GM21515 (cell line): ENCODE results near the gene KRTAP19-6.
"Not testable (repeated sequence)": the region's sequence is repeated elsewhere in the genome, so short reads cannot be mapped to it uniquely, and the experiment has no call there.

Experiments
- ATAC-seq: cut with Tn5 transposase; IDR thresholded peaks from one replicate; pipeline ENCODE4 v1.9.1; 2021; ENCODE audit not compliant: unreplicated experiment

The KRTAP19-6 gene

GRCh38 chr21:30541764-30542163 is at the start of gene KRTAP19-6:
Gene KRTAP19-6 (minus strand): TSS chr21:30541864. CDS start chr21:30541833, 31 bp downstream.
- no peak for ATAC-seq

GRCh38 chr21:30590297-30590696 is 48.6 kb upstream of the KRTAP19-6 start, which contains the start of gene KRTAP22-2:
Gene KRTAP22-2 (minus strand): TSS chr21:30590397.
- no peak for ATAC-seq

GRCh38 chr21:30582870-30583269 is 41.2 kb upstream of the KRTAP19-6 start:
- ATAC-seq, result no peak

GRCh38 chr21:30580132-30580531 is 38.5 kb upstream of the KRTAP19-6 start:
- ATAC-seq, result no peak

- ATAC-seq, result no peak
Measured at GRCh38 chr21:30579346-30579745, 37.7 kb upstream of the KRTAP19-6 start.

GRCh38 chr21:30577766-30578165 is 36.1 kb upstream of the KRTAP19-6 start:
- no peak for ATAC-seq

GRCh38 chr21:30567617-30568016 is 26.0 kb upstream of the KRTAP19-6 start:
- ATAC-seq, result no peak

- ATAC-seq, result no peak
Measured at GRCh38 chr21:30563630-30564029, 22.0 kb upstream of the KRTAP19-6 start.

- ATAC-seq, result no peak
Measured at GRCh38 chr21:30563072-30563471, 21.4 kb upstream of the KRTAP19-6 start.

GRCh38 chr21:30561957-30562356 is 20.3 kb upstream of the KRTAP19-6 start:
- ATAC-seq, result no peak

GRCh38 chr21:30561264-30561895 is 19.7 kb upstream of the KRTAP19-6 start, which contains the start of gene KRTAP19-7:
Gene KRTAP19-7 (minus strand): TSS chr21:30561314. CDS start chr21:30561289, 25 bp downstream.
- ATAC-seq, result no peak

GRCh38 chr21:30555095-30555494 is 13.4 kb upstream of the KRTAP19-6 start:
- no peak for ATAC-seq

- no peak for ATAC-seq
Measured at GRCh38 chr21:30552782-30553181, 11.1 kb upstream of the KRTAP19-6 start.

- ATAC-seq, result no peak
Measured at GRCh38 chr21:30518876-30519275, 22.8 kb downstream of the KRTAP19-6 start.

- ATAC-seq, result no peak
Measured at GRCh38 chr21:30515681-30516080, 26.0 kb downstream of the KRTAP19-6 start.

- not testable (repeated sequence) for ATAC-seq
Measured at GRCh38 chr21:30505621-30506205, 36.0 kb downstream of the KRTAP19-6 start.

- ATAC-seq, result no peak
Measured at GRCh38 chr21:30502041-30502440, 39.6 kb downstream of the KRTAP19-6 start, which contains the start of gene KRTAP19-5. Gene KRTAP19-5 (minus strand): TSS chr21:30502141. CDS start chr21:30502090, 51 bp downstream.

- no peak for ATAC-seq
Measured at GRCh38 chr21:30497065-30497464, 44.6 kb downstream of the KRTAP19-6 start, which contains the start of gene KRTAP19-4. Gene KRTAP19-4 (minus strand): TSS chr21:30497165. CDS start chr21:30497110, 55 bp downstream.

GRCh38 chr21:30491963-30492428 is 49.7 kb downstream of the KRTAP19-6 start, which contains the start of gene KRTAP19-3:
Gene KRTAP19-3 (minus strand): TSS chr21:30492013. CDS start chr21:30491957, 56 bp downstream.
- no peak for ATAC-seq
